GM12878 (cell line): ENCODE data around the gene GLT1D1. TPM values are rescaled to one million over a fixed set of nuclear protein-coding genes. Genes with fewer than 3 reads are reported as not detected.
A peak's percentile ranks its signal among the peaks of the same experiment; 100 is the strongest.

Experiments used
- ATAC-seq: fragments of 200-7000 bp; cut with Tn5 transposase; 3 replicates; pipeline ENCODE4 v1.9.1; 2020; ENCODE audit warnings: mild to moderate bottlenecking, moderate library complexity
- BruUV-seq: library from RNA; stranded (reverse); fragments of 400-500 nt; replicated peaks from 2 replicates; lab custom pipeline; 2021; lab: Mats Ljungman, UMichigan
- CTCF ChIA-PET: fragments of 300-600 bp; sonication (Branson Sonifier 250); formaldehyde crosslinking; extraction: SDS; loops from one replicate; lab custom pipeline; 2021; ENCODE audit warnings: inconsistent platforms; lab: Yijun Ruan, JAX
- POLR2A ChIA-PET: fragments of 350-600 bp; formaldehyde crosslinking; extraction: SDS; loops from one replicate; lab custom pipeline; 2021; ENCODE audit warnings: inconsistent platforms; lab: Charles Lee
- RAD21 ChIA-PET: fragments of 300-600 bp; sonication (Branson Sonifier 250); formaldehyde crosslinking; loops from one replicate; lab custom pipeline; 2023; ENCODE audit warnings: antibody characterized with exemption; ENCODE audit not compliant: unreplicated experiment; lab: Charles Lee
- SMC1A ChIA-PET: fragments of 300-600 bp; sonication (Branson Sonifier 250); formaldehyde crosslinking; loops from one replicate; lab custom pipeline; 2023; ENCODE audit not compliant: unreplicated experiment, uncharacterized antibody; lab: Charles Lee
- DNase-seq: peaks from one replicate; pipeline ENCODE4 v3.0.0-alpha.2; 2011; ENCODE audit warnings: low read depth, low spot score
- FAIRE-seq: peaks from 3 replicates; lab custom pipeline; 2011; peaks lifted over from hg19 to GRCh38; lab: Jason Lieb, UNC
- H2AFZ ChIP-seq: 2 replicates; pipeline ENCODE4 v1.6.0; 2011; ENCODE audit warnings: low read depth, low read length, control low read depth; ENCODE audit not compliant: control insufficient read depth
- H3K27ac ChIP-seq: 2 replicates; pipeline ENCODE4 v1.5.1; 2011; ENCODE audit warnings: control low read depth; ENCODE audit not compliant: control insufficient read depth, insufficient read depth
- H3K27me3 ChIP-seq, 2 experiments: replicated peaks in 1 of 2; 2 replicates each; pipeline versions ENCODE4 v1.6.0 to v1.6.1; 2011; ENCODE audit warnings: low read length in 1 of 2; ENCODE audit not compliant: control insufficient read depth in 2 of 2, insufficient read depth in 2 of 2
- H3K36me3 ChIP-seq, 2 experiments: 2 replicates each; pipeline ENCODE4 v1.5.1; 2011; ENCODE audit warnings: low read length in 1 of 2; ENCODE audit not compliant: control insufficient read depth in 2 of 2, insufficient read depth in 2 of 2
- H3K4me1 ChIP-seq: 2 replicates; pipeline ENCODE4 v1.6.1; 2011; ENCODE audit warnings: mild to moderate bottlenecking, low read length, moderate library complexity, mixed read lengths; ENCODE audit not compliant: control insufficient read depth, insufficient read depth
- H3K4me2 ChIP-seq: 2 replicates; pipeline ENCODE4 v1.6.0; 2011; ENCODE audit warnings: control low read depth; ENCODE audit not compliant: control insufficient read depth, insufficient read depth
- H3K4me3 ChIP-seq: fragments of 200-600 bp; sonication (generic); 2 replicates; pipeline ENCODE4 v1.5.1; 2016
- H3K79me2 ChIP-seq: 2 replicates; pipeline ENCODE4 v1.6.0; 2011; ENCODE audit warnings: low read length; ENCODE audit not compliant: control insufficient read depth, insufficient read depth
- H3K9ac ChIP-seq: 2 replicates; pipeline ENCODE4 v1.8.0; 2011; ENCODE audit warnings: low read length, control low read depth, mixed read lengths; ENCODE audit not compliant: control insufficient read depth, insufficient read depth
- H3K9me3 ChIP-seq: replicated peaks from 3 replicates; pipeline ENCODE4 v1.5.1; 2011; ENCODE audit warnings: mild to moderate bottlenecking, low read length; ENCODE audit not compliant: control insufficient read depth, insufficient read depth
- H4K20me1 ChIP-seq: 2 replicates; pipeline ENCODE4 v1.6.0; 2011; ENCODE audit not compliant: control insufficient read depth, insufficient read depth
- ATF3 ChIP-seq: IDR thresholded peaks from 2 replicates; pipeline ENCODE4 v1.6.1; 2011; ENCODE audit warnings: low read depth, mild to moderate bottlenecking, low read length, moderate library complexity, borderline replicate concordance; ENCODE audit errors: extremely low read depth
- BACH1 ChIP-seq: fragments of 450-650 bp; IDR thresholded peaks from 2 replicates; pipeline ENCODE4 v1.6.1; 2017; ENCODE audit warnings: mild to moderate bottlenecking, borderline replicate concordance
- BCL11A ChIP-seq: IDR thresholded peaks from 2 replicates; pipeline ENCODE4 v1.6.1; 2011; ENCODE audit warnings: low read depth, low read length
- CBX5 ChIP-seq: sonication (generic); IDR thresholded peaks from 2 replicates; pipeline ENCODE4 v1.6.1; 2016; ENCODE audit warnings: low read depth, moderate library complexity, mild to moderate bottlenecking, inconsistent platforms
- CREM ChIP-seq: IDR thresholded peaks from 2 replicates; pipeline ENCODE4 v1.6.1; 2014; ENCODE audit warnings: antibody characterized with exemption, low read depth
- DPF2 ChIP-seq: fragments of 450-650 bp; IDR thresholded peaks from 2 replicates; pipeline ENCODE4 v1.6.1; 2017; ENCODE audit warnings: mild to moderate bottlenecking
- GATAD2B ChIP-seq: fragments of 450-650 bp; conservative IDR thresholded peaks from 2 replicates; pipeline ENCODE4 v1.6.1; 2017; ENCODE audit warnings: low read depth, mild to moderate bottlenecking, moderate library complexity
- HDAC6 ChIP-seq: fragments of 200-600 bp; sonication (generic); IDR thresholded peaks from one replicate; pipeline ENCODE4 v1.8.0; 2017; ENCODE audit warnings: antibody characterized with exemption; ENCODE audit not compliant: unreplicated experiment
- IKZF1 ChIP-seq: fragments of 450-650 bp; conservative IDR thresholded peaks from 2 replicates; pipeline ENCODE4 v1.6.1; 2017; ENCODE audit warnings: antibody characterized with exemption, mild to moderate bottlenecking
- IRF3 ChIP-seq: fragments of 450-650 bp; IDR thresholded peaks from 2 replicates; pipeline ENCODE4 v1.6.1; 2014; ENCODE audit warnings: mild to moderate bottlenecking
- KAT2A ChIP-seq: conservative IDR thresholded peaks from 2 replicates; pipeline ENCODE4 v1.6.1; 2011; ENCODE audit warnings: low read depth, low read length; ENCODE audit not compliant: control insufficient read depth
- KDM1A ChIP-seq: fragments of 200-600 bp; sonication (generic); IDR thresholded peaks from 2 replicates; pipeline ENCODE4 v1.6.1; 2016; ENCODE audit warnings: borderline replicate concordance
- MTA3 ChIP-seq: IDR thresholded peaks from 2 replicates; pipeline ENCODE4 v1.6.1; 2012; ENCODE audit warnings: low read length, inconsistent platforms, borderline replicate concordance
- NR2C1 ChIP-seq: fragments of 450-650 bp; IDR thresholded peaks from 2 replicates; pipeline ENCODE4 v1.6.1; 2017; ENCODE audit warnings: antibody characterized with exemption, mild to moderate bottlenecking, moderate library complexity
- NR2F1 ChIP-seq: fragments of 450-650 bp; conservative IDR thresholded peaks from 2 replicates; pipeline ENCODE4 v1.6.1; 2017; ENCODE audit warnings: mild to moderate bottlenecking
- RB1 ChIP-seq: fragments of 450-650 bp; formaldehyde crosslinking; IDR thresholded peaks from 2 replicates; pipeline ENCODE4 v1.6.1; 2017; ENCODE audit warnings: mild to moderate bottlenecking, borderline replicate concordance
- SKIL ChIP-seq: fragments of 450-650 bp; IDR thresholded peaks from 2 replicates; pipeline ENCODE4 v1.6.1; 2017; ENCODE audit warnings: mild to moderate bottlenecking, low read depth, inconsistent platforms; ENCODE audit not compliant: poor library complexity, severe bottlenecking
- SMARCA5 ChIP-seq: fragments of 450-650 bp; IDR thresholded peaks from 2 replicates; pipeline ENCODE4 v1.6.1; 2017; ENCODE audit warnings: mild to moderate bottlenecking
- USF1 ChIP-seq: IDR thresholded peaks from 2 replicates; pipeline ENCODE4 v1.6.1; 2011; ENCODE audit warnings: borderline replicate concordance, low read depth, mild to moderate bottlenecking, moderate library complexity, mixed read lengths, low read length; ENCODE audit not compliant: insufficient read depth; ENCODE audit errors: extremely low read length
- ZBED1 ChIP-seq: IDR thresholded peaks from 2 replicates; pipeline ENCODE4 v1.6.1; 2016; ENCODE audit warnings: borderline replicate concordance
- ZSCAN29 ChIP-seq: fragments of 450-650 bp; IDR thresholded peaks from 2 replicates; pipeline ENCODE4 v1.6.1; 2017; ENCODE audit warnings: mild to moderate bottlenecking, moderate library complexity
- WGBS: methylation state at CpG from one replicate; pipeline ENCODE4 v1.1.6; 2016; ENCODE audit warnings: low lambda C conversion rate; ENCODE audit not compliant: insufficient replicate concordance, insufficient coverage; ENCODE audit errors: missing lambda C conversion rate; 5-methylcytosine and 5-hydroxymethylcytosine counted together
- in situ Hi-C: fragments of 300-500 bp; cut with MboI; formaldehyde crosslinking; loops from 9 replicates; pipeline ENCODE4 v1.14.3; 2018; ENCODE audit warnings: mixed read lengths
- intact Hi-C: fragments of 100-400 bp; cut with micrococcal nuclease; formaldehyde crosslinking; loops from one replicate; pipeline ENCODE4 v1.14.2; 2022; ENCODE audit not compliant: unreplicated experiment
- polyA plus RNA-seq, 11 experiments: library from polyadenylated mRNA; depleted of rRNA in 4 of 11; unstranded in 6 of 11; stranded (reverse) in 5 of 11; fragments of >200 nt; fragmentation: Nextera tagmentation in 4 of 11; fragmentation: Illumina TruSeq in 1 of 11; extraction: Ambion mirVana in 4 of 11; extraction: Trizol in 1 of 11; gene quantifications; 1 replicate in 1 of 11; 2 replicates in 10 of 11; pipeline versions ENCODE4 v1.2.1 to v1.2.3, GENCODE V29; 2011 to 2016; ENCODE audit warnings: inconsistent platforms in 2 of 11, missing spikeins in 2 of 11, low read depth in 1 of 11
- total RNA-seq, 4 experiments: library from RNA; depleted of rRNA in 3 of 4; stranded (reverse); fragments of >200 nt in 3 of 4; fragmentation: Illumina TruSeq in 1 of 4; extraction: Trizol in 1 of 4; gene quantifications; 2 replicates each; pipeline versions ENCODE4 v1.2.1 to v1.2.3, GENCODE V29; 2013 to 2021

The GLT1D1 gene
- total and polyA plus RNA-seq, 10 of the 15 experiments (the other 5 are each of a cell fraction or from before 2014, with no cell fraction given), result 0.42 to 62.8 (median 3.0) TPM

GRCh38 chr12:128853600-128854197 is 421 bp downstream of the GLT1D1 start:
- H3K36me3 ChIP-seq, result no peaks in the 10 kb centered on the region
- SMC1A ChIA-PET, result interaction anchor here (0.8 to 1.6 kb wide), 5 partner anchors 24 to 115 kb away, joined by 3 to 6 read pairs (median 3); no protein-coding TSS in a partner anchor
- BruUV-seq, result no TSS peak
- RAD21 ChIA-PET, result interaction anchor here (0.8 to 1.5 kb wide), 7 partner anchors 24 to 62 kb away, joined by 3 to 8 read pairs (median 4); no protein-coding TSS in a partner anchor
- H3K27me3 ChIP-seq, result no peaks in the 10 kb centered on the region
- intact Hi-C loops (no loop called here), in situ Hi-C loops (no loop called here)
- FAIRE-seq (no peak), ATAC-seq (peak; percentile 35), DNase-seq (no peak)
- peak overlapping the region; percentile 42; the same call in 1 of the 2 replicates for H3K9ac ChIP-seq
- POLR2A ChIA-PET, result interaction anchor here (0.5 to 2.3 kb wide), 8 partner anchors 9 to 63 kb away, joined by 3 to 7 read pairs (median 3); partner anchors contain the start of gene SLC15A4
- peaks cover 11% of the 10 kb centered on the region; the same call in 1 of the 2 replicates for H3K4me1 ChIP-seq
- 2% methylated on average over 36 of the region's 74 CpGs for WGBS
- H4K20me1 ChIP-seq, result no peaks in the 10 kb centered on the region
- no peak overlapping the region; the same call in 1 of the 2 replicates for H3K27ac ChIP-seq
- peak overlapping the region; percentile 50; the same call in 1 of the 2 replicates for H2AFZ ChIP-seq
- H3K4me2 ChIP-seq, result peak overlapping the region; percentile 56
- no peaks in the 10 kb centered on the region for H3K9me3 ChIP-seq
- H3K4me3 ChIP-seq, result peak overlapping the region; percentile 64
- H3K79me2 ChIP-seq, result no peaks in the 10 kb centered on the region; the same call in 1 of the 2 replicates
- CTCF ChIA-PET, result interaction anchor here (1.0 kb wide), 1 partner anchor 32 kb away, joined by 6 read pairs; no protein-coding TSS in a partner anchor
- TF ChIP-seq CREM (no peak), ZSCAN29 (no peak), SMARCA5 (no peak), NR2F1 (peak; percentile 11; the same call in 1 of the 2 replicates), KDM1A (no peak), ATF3 (no peak), IKZF1 (peak; percentile 48), USF1 (no peak), MTA3 (no peak), GATAD2B (peak; percentile 54; the same call in 1 of the 2 replicates), BACH1 (peak; percentile 59; the same call in 1 of the 2 replicates), NR2C1 (no peak), CBX5 (no peak), SKIL (no peak), ZBED1 (no peak), BCL11A (no peak), HDAC6 (peak; percentile 95), IRF3 (no peak), KAT2A (no peak), DPF2 (peak; percentile 39), RB1 (no peak)
